CD14-positive monocyte (primary cell): Measurements from ENCODE around the gene EXO1. TPM values are rescaled to one million over a fixed set of nuclear protein-coding genes. Genes with fewer than 3 reads are reported as not detected.
A peak's percentile ranks its signal among the peaks of the same experiment; 100 is the strongest.

Experiments
- DNase-seq, 3 donors: peaks; one replicate each; pipeline ENCODE4 v3.0.0-alpha.2; 2011 to 2022
- H2AFZ ChIP-seq: 2 replicates; pipeline ENCODE4 v1.6.0; 2012; ENCODE audit warnings: mild to moderate bottlenecking, low read depth, low read length, inconsistent platforms; ENCODE audit not compliant: insufficient read depth, poor library complexity, severe bottlenecking
- H3K27ac ChIP-seq, 2 donors: 1 replicate in 1 of 2; 2 replicates in 1 of 2; pipeline ENCODE4 v1.5.1; 2012 to 2013; ENCODE audit warnings: low read length in 2 of 2, control low read depth in 1 of 2, inconsistent platforms in 1 of 2, low read depth in 1 of 2, mild to moderate bottlenecking in 1 of 2
- H3K27me3 ChIP-seq, 2 donors: one replicate each; pipeline versions ENCODE4 v1.6.0 to v1.6.1; 2011 to 2013; ENCODE audit warnings: low read length in 2 of 2; ENCODE audit not compliant: control insufficient read depth in 2 of 2, insufficient read depth in 2 of 2
- H3K36me3 ChIP-seq, 2 donors: replicated peaks in 1 of 2; 1 replicate in 1 of 2; 2 replicates in 1 of 2; pipeline versions ENCODE4 v1.5.1 to v1.6.1; 2012 to 2013; ENCODE audit warnings: low read length in 2 of 2, control low read depth in 1 of 2, inconsistent platforms in 1 of 2, mild to moderate bottlenecking in 1 of 2; ENCODE audit not compliant: insufficient read depth in 2 of 2, control insufficient read depth in 1 of 2
- H3K4me1 ChIP-seq, 2 donors: 1 replicate in 1 of 2; 2 replicates in 1 of 2; pipeline versions ENCODE4 v1.5.1 to v1.6.1; 2012 to 2013; ENCODE audit warnings: low read length in 2 of 2, control low read depth in 1 of 2, inconsistent platforms in 1 of 2, mild to moderate bottlenecking in 1 of 2, moderate library complexity in 1 of 2; ENCODE audit not compliant: insufficient read depth in 2 of 2, control insufficient read depth in 1 of 2
- H3K4me2 ChIP-seq: replicated peaks from 2 replicates; pipeline ENCODE3; 2012; ENCODE audit warnings: low read length, moderate library complexity, mild to moderate bottlenecking; ENCODE audit not compliant: poor library complexity, severe bottlenecking; ENCODE audit errors: extremely low read depth
- H3K4me3 ChIP-seq, 3 experiments: fragments of 200-600 bp in 1 of 3; sonication (generic) in 1 of 3; replicated peaks in 1 of 3; 1 replicate in 2 of 3; 2 replicates in 1 of 3; pipeline ENCODE4 v1.5.1; 2011 to 2013; ENCODE audit warnings: low read length in 3 of 3, mild to moderate bottlenecking in 3 of 3, control low read depth in 2 of 3, low read depth in 2 of 3, inconsistent platforms in 1 of 3, moderate library complexity in 1 of 3
- H3K79me2 ChIP-seq: 2 replicates; pipeline ENCODE4 v1.6.0; 2012; ENCODE audit warnings: mild to moderate bottlenecking, control low read depth, inconsistent platforms, low read length, moderate library complexity; ENCODE audit not compliant: insufficient read depth
- H3K9ac ChIP-seq: 2 replicates; pipeline ENCODE4 v1.6.0; 2017; ENCODE audit warnings: low read length, mild to moderate bottlenecking; ENCODE audit not compliant: insufficient read depth, poor library complexity, severe bottlenecking
- H3K9me3 ChIP-seq, 2 donors: replicated peaks in 1 of 2; 1 replicate in 1 of 2; 2 replicates in 1 of 2; pipeline versions ENCODE4 v1.5.1 to v1.6.1; 2012 to 2013; ENCODE audit warnings: low read length in 2 of 2, control low read depth in 1 of 2; ENCODE audit not compliant: control insufficient read depth in 1 of 2, insufficient read depth in 1 of 2
- H4K20me1 ChIP-seq: 2 replicates; pipeline ENCODE4 v1.6.0; 2012; ENCODE audit warnings: mild to moderate bottlenecking, low read length, control low read depth, moderate library complexity; ENCODE audit not compliant: insufficient read depth
- H3K27ac Mint-ChIP-seq, 7 donors: one replicate each; pipeline ENCODE4 v1.8.0; 2020; ENCODE audit warnings: mild to moderate bottlenecking in 7 of 7, mixed read lengths in 7 of 7, moderate library complexity in 6 of 7, inconsistent platforms in 2 of 7
- H3K27me3 Mint-ChIP-seq, 3 donors: one replicate each; pipeline ENCODE4 v1.8.0; 2021 to 2022; ENCODE audit warnings: low read depth in 3 of 3, mild to moderate bottlenecking in 3 of 3, mixed read lengths in 3 of 3, moderate library complexity in 3 of 3, inconsistent platforms in 1 of 3
- H3K36me3 Mint-ChIP-seq, 2 donors: one replicate each; pipeline ENCODE4 v1.8.0; 2020; ENCODE audit warnings: mixed read lengths in 2 of 2, inconsistent platforms in 1 of 2, mild to moderate bottlenecking in 1 of 2
- H3K4me1 Mint-ChIP-seq: one replicate; pipeline ENCODE4 v1.8.0; 2020; ENCODE audit warnings: mild to moderate bottlenecking, mixed read lengths
- H3K4me3 Mint-ChIP-seq, 2 donors: one replicate each; pipeline ENCODE4 v1.8.0; 2020; ENCODE audit warnings: mild to moderate bottlenecking in 2 of 2, mixed read lengths in 2 of 2, moderate library complexity in 1 of 2
- H3K9me3 Mint-ChIP-seq, 7 donors: one replicate each; pipeline ENCODE4 v1.8.0; 2020 to 2022; ENCODE audit warnings: mixed read lengths in 7 of 7, mild to moderate bottlenecking in 6 of 7, moderate library complexity in 6 of 7, inconsistent platforms in 2 of 7
- CTCF ChIP-seq: fragments of 200-600 bp; IDR thresholded peaks from one replicate; pipeline ENCODE4 v1.8.0; 2022; ENCODE audit warnings: antibody characterized with exemption, mild to moderate bottlenecking
- WGBS: methylation state at CpG from one replicate; pipeline ENCODE4 v1.1.5; 2013; ENCODE audit warnings: missing lambda C conversion rate; ENCODE audit not compliant: insufficient coverage; 5-methylcytosine and 5-hydroxymethylcytosine counted together
- intact Hi-C, 2 donors: fragments of 100-400 bp; cut with micrococcal nuclease; formaldehyde crosslinking; loops; one replicate each; pipeline versions ENCODE4 v1.15.0 to v1.15.1; 2023
- polyA plus RNA-seq, 3 donors: library from polyadenylated mRNA; depleted of rRNA in 1 of 3; unstranded in 2 of 3; stranded (reverse) in 1 of 3; fragments of 300-500 nt in 2 of 3; fragments of >200 nt in 1 of 3; fragmentation: Illumina TruSeq in 2 of 3; gene quantifications; 1 replicate in 2 of 3; 2 replicates in 1 of 3; pipeline ENCODE4 v1.2.3, GENCODE V29; 2012 to 2021

Gene EXO1
- polyA plus RNA-seq, 3 donors, result 0.16 to 0.26 TPM; not detected in 1

GRCh38 chr1:241819340-241819866 is 28.6 kb upstream of the EXO1 start:
- no peaks in the 10 kb centered on the region for H3K79me2 ChIP-seq
- Mint-ChIP-seq H3K36me3 (no peaks in the 10 kb centered on the region), H3K9me3 (no peaks in the 10 kb centered on the region), H3K4me1 (peaks cover 38% of the 10 kb centered on the region), H3K27ac (no peak overlapping the region), H3K4me3 (no peak overlapping the region), H3K27me3 (no peaks in the 10 kb centered on the region)
- peaks cover 23 to 42% of the 10 kb centered on the region in 2 donors for H3K4me1 ChIP-seq
- intact Hi-C loops, result loop anchor here in 1 of 2 donors (10.0 kb wide), 1 partner anchor 285 kb away; the partner anchor contains the start of gene KMO
- H3K9me3 ChIP-seq, result no peaks in the 10 kb centered on the region
- WGBS, result 100% methylated on average over 2 of the region's 4 CpGs
- H4K20me1 ChIP-seq, result no peaks in the 10 kb centered on the region
- H3K4me3 ChIP-seq, result no peak overlapping the region
- H3K9ac ChIP-seq, result no peak overlapping the region
- H3K27me3 ChIP-seq, result no peaks in the 10 kb centered on the region
- no peak overlapping the region for H3K4me2 ChIP-seq
- no peak overlapping the region for H2AFZ ChIP-seq
- no peaks in the 10 kb centered on the region for H3K36me3 ChIP-seq
- no peak for TF ChIP-seq CTCF
- DNase-seq, result no peak
- no peak overlapping the region for H3K27ac ChIP-seq

DNA sequence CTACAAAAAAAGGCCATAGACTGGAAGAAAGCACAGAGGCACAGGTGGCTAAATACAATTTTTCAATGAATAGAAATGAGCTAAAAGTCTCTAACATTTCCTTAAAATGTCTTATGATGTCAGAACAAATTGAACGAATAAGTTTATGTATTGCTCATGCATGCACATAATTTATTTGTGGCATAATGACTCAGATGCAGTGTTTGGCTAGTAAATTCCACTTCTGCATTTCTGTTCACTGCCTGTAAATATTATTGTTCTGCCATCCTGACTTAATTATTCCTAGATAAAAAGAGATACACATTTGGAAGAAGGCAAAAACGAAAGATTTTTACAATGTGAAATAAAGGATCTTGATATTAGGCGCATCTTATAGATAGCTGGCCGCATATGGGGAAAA is 26.6 kb upstream of the EXO1 start:
- peak; percentile 43 to 72 (median 63) for DNase-seq
- Mint-ChIP-seq H3K4me3 (no peak overlapping the region), H3K27me3 (no peaks in the 10 kb centered on the region), H3K4me1 (peaks cover 37% of the 10 kb centered on the region), H3K27ac (peak overlapping the region in 4 of 7 donors; percentile 55 to 75 (median 68)), H3K36me3 (no peaks in the 10 kb centered on the region), H3K9me3 (no peaks in the 10 kb centered on the region)
- Histone ChIP-seq H3K27ac (no peak overlapping the region), H3K79me2 (no peaks in the 10 kb centered on the region), H3K36me3 (no peaks in the 10 kb centered on the region), H2AFZ (no peak overlapping the region), H4K20me1 (no peaks in the 10 kb centered on the region), H3K4me3 (no peak overlapping the region), H3K27me3 (no peaks in the 10 kb centered on the region), H3K9ac (no peak overlapping the region), H3K9me3 (no peaks in the 10 kb centered on the region), H3K4me1 (peaks cover 27 to 43% of the 10 kb centered on the region in 2 donors), H3K4me2 (no peak overlapping the region)
- TF ChIP-seq CTCF, result no peak
- intact Hi-C loops, result no loop called here
- WGBS, result 100% methylated on average over 2 of the region's 4 CpGs
